Heart right ventricle (tissue), 16 donors: ENCODE results near the gene E2F2. TPM values are rescaled to one million over a fixed set of nuclear protein-coding genes. Genes with fewer than 3 reads are reported as not detected.

Source experiments
- ATAC-seq, 8 donors: fragments of 200-7000 bp; cut with Tn5 transposase; one replicate each; pipeline ENCODE4 v1.9.1; 2020; ENCODE audit warnings: mild to moderate bottlenecking in 8 of 8, moderate library complexity in 8 of 8, moderate number of reproducible peaks in 1 of 8
- DNase-seq, 2 donors: peaks; one replicate each; pipeline ENCODE4 v3.0.0-alpha.2; 2020
- H3K27ac ChIP-seq, 10 donors: fragments of 200-600 bp; sonication (generic) in 2 of 10; one replicate each; pipeline versions ENCODE4 v1.5.0 to v1.8.0; 2020 to 2022; ENCODE audit warnings: mild to moderate bottlenecking in 3 of 10
- H3K27me3 ChIP-seq, 7 donors: fragments of 200-600 bp; one replicate each; pipeline ENCODE4 v1.8.0; 2021 to 2022; ENCODE audit warnings: mild to moderate bottlenecking in 2 of 7
- H3K36me3 ChIP-seq, 9 donors: fragments of 200-600 bp; sonication (generic) in 1 of 9; one replicate each; pipeline versions ENCODE4 v1.5.0 to v1.8.0; 2020 to 2022; ENCODE audit warnings: mild to moderate bottlenecking in 2 of 9
- H3K4me1 ChIP-seq, 9 donors: fragments of 200-600 bp; sonication (generic) in 1 of 9; one replicate each; pipeline versions ENCODE4 v1.5.0 to v1.8.0; 2020 to 2022; ENCODE audit warnings: mild to moderate bottlenecking in 4 of 9
- H3K4me3 ChIP-seq, 10 donors: fragments of 200-600 bp; sonication (generic) in 2 of 10; one replicate each; pipeline versions ENCODE4 v1.5.0 to v1.8.0; 2020 to 2022; ENCODE audit warnings: mild to moderate bottlenecking in 7 of 10, moderate library complexity in 2 of 10
- H3K9me3 ChIP-seq, 11 donors: fragments of 200-600 bp in 10 of 11; sonication (generic) in 2 of 11; one replicate each; pipeline versions ENCODE4 v1.5.0 to v1.8.0; 2013 to 2022; ENCODE audit warnings: mild to moderate bottlenecking in 2 of 11, control low read depth in 1 of 11, moderate library complexity in 1 of 11
- CTCF ChIP-seq, 9 donors: fragments of 200-600 bp; sonication (generic) in 2 of 9; IDR thresholded peaks; one replicate each; pipeline versions ENCODE4 v1.5.0 to v1.8.0; 2021 to 2022; ENCODE audit warnings: antibody characterized with exemption in 9 of 9, mild to moderate bottlenecking in 5 of 9, moderate library complexity in 1 of 9
- WGBS, 2 donors: extraction: QIAGEN DNeasy Blood & Tissue Kit; methylation state at CpG; one replicate each; pipeline ENCODE4 v1.1.7; 2013; ENCODE audit warnings: inconsistent platforms in 1 of 2; 5-methylcytosine and 5-hydroxymethylcytosine counted together
- intact Hi-C, 10 donors: fragments of 100-400 bp; cut with DNase I; formaldehyde crosslinking; loops; one replicate each; pipeline versions ENCODE4 v1.11.1 to v1.14.2; 2022
- polyA plus RNA-seq, 2 donors: library from polyadenylated mRNA; stranded (reverse); fragments of 200-250 nt; gene quantifications; one replicate each; pipeline ENCODE4 v1.2.3, GENCODE V29; 2013
- total RNA-seq, 10 donors: library from RNA; stranded (reverse); fragmentation: NEBNext Ultra II Directional in 3 of 10; extraction: Animal tissue kit (Norgen Biotek cat#: 25700) in 3 of 10; gene quantifications; one replicate each; pipeline versions ENCODE4 v1.2.1 to v1.2.4, GENCODE V29; 2021 to 2023
- donor health status: Arrhythmogenic right ventricular cardiomyopathy.
- donor health status: ischemic (EF 13 %, LVEDD 7.1; RV severe dilation, severe dysfunction).
- donor health status: healthy with polysubstance abuse.
- donor health status: DM: no; HTN: yes; CAD: no.
- donor health status: DM: no; HTN: no; CAD: no.
- donor health status: ischemic (EF 25% LVEDD 6.9; RV normal size, moderate dysfunction).
- donor health status: ischemic (EF 25% LVEDD 5.7; RV mildly dilated, moderate dysfunction).
- donor health status: healthy.
- donor health status: DM: yes; HTN: yes; CAD: no.
- donor health status: Ischemic cardiomyopathy.
- donor health status: ischemic (EF 35%, LVEDD 5.7; RV mildly dilated, moderate dysfunction).
- donor health status: nonischemic (EF 11% LVEDD 7.7; RV severe dilation, severe dysfunction).
- donor health status: DM: yes; HTN: yes; CAD: no.
- donor health status: PGD.
- donor health status: ischemic (EF 29% LVEDD 5.4; RV normal size, mild dysfunction).
- donor health status: nonischemic (EF 23%, LVEDD 6.1; RV moderate dilation, normal function).

Gene E2F2
- total and polyA plus RNA-seq, 12 donors, result 0.04 to 2.3 (median 0.15) TPM; not detected in 2

GRCh38 chr1:23567996-23568607 is 37.1 kb upstream of the E2F2 start:
- H3K36me3 ChIP-seq, result no peaks in the 10 kb centered on the region
- H3K27ac ChIP-seq, result peak overlapping the region; percentile 86 to 99 (median 91)
- H3K4me3 ChIP-seq, result peak overlapping the region; percentile 43 to 74 (median 66)
- peaks cover 0 to 32% (median 0%) of the 10 kb centered on the region in 7 donors for H3K27me3 ChIP-seq
- no peaks in the 10 kb centered on the region for H3K9me3 ChIP-seq
- TF ChIP-seq CTCF (IDR thresholded peaks at IDR 0.05), result peak in 1 of 9 donors; percentile 4
- peaks cover 7 to 44% (median 25%) of the 10 kb centered on the region in 9 donors for H3K4me1 ChIP-seq
- intact Hi-C loops, result no loop called here
- peak; percentile 54 to 57 for DNase-seq
- whole genome bisulfite sequencing, 2 donors, result 1 to 2% methylated on average over 22 to 66 of the region's 66 CpGs
- peak in 7 of 8 donors; percentile 15 to 62 (median 50) for ATAC-seq

GRCh38 chr1:23567629-23567995 is 36.6 kb upstream of the E2F2 start:
- H3K36me3 ChIP-seq, result no peaks in the 10 kb centered on the region
- H3K27me3 ChIP-seq, result peaks cover 0 to 34% (median 0%) of the 10 kb centered on the region in 7 donors
- intact Hi-C loops, result no loop called here
- DNase-seq (no peak), ATAC-seq (peak in 7 of 8 donors; percentile 3 to 32 (median 9))
- peak overlapping the region; percentile 86 to 99 (median 91) for H3K27ac ChIP-seq
- 68 to 69% methylated on average over 15 of the region's 15 CpGs for WGBS, 2 donors
- H3K4me3 ChIP-seq, result peak overlapping the region in 9 of 10 donors; percentile 43 to 74 (median 67)
- no peak for TF ChIP-seq CTCF (IDR thresholded peaks at IDR 0.05)
- H3K4me1 ChIP-seq, result peaks cover 7 to 49% (median 30%) of the 10 kb centered on the region in 9 donors
- H3K9me3 ChIP-seq, result no peaks in the 10 kb centered on the region

- Histone ChIP-seq H3K27ac (peak overlapping the region in 7 of 10 donors; percentile 24 to 99 (median 44)), H3K4me3 (no peak overlapping the region), H3K4me1 (peaks cover 10 to 61% (median 40%) of the 10 kb centered on the region in 9 donors), H3K36me3 (no peaks in the 10 kb centered on the region), H3K9me3 (no peaks in the 10 kb centered on the region), H3K27me3 (peaks cover 0 to 34% (median 0%) of the 10 kb centered on the region in 7 donors)
- intact Hi-C loops, result no loop called here
- DNase-seq (no peak), ATAC-seq (no peak)
- 81 to 82% methylated on average over 6 of the region's 6 CpGs for WGBS, 2 donors
- peak in 3 of 9 donors; percentile 12 to 23 (median 13) for TF ChIP-seq CTCF (IDR thresholded peaks at IDR 0.05)
Measured at GRCh38 chr1:23566304-23566703, 35.3 kb upstream of the E2F2 start.

- Histone ChIP-seq H3K36me3 (no peaks in the 10 kb centered on the region), H3K4me1 (peaks cover 10 to 66% (median 45%) of the 10 kb centered on the region in 9 donors)
Measured at GRCh38 chr1:23565776-23566175, 34.7 kb upstream of the E2F2 start.

More at GRCh38 chr1:23565776-23566175, 34.7 kb upstream of the E2F2 start:
- no peak for TF ChIP-seq CTCF (IDR thresholded peaks at IDR 0.05)
- DNase-seq, result no peak
- Histone ChIP-seq H3K9me3 (no peaks in the 10 kb centered on the region), H3K27ac (peak overlapping the region in 6 of 10 donors; percentile 7 to 99 (median 46)), H3K4me3 (no peak overlapping the region), H3K27me3 (peaks cover 0 to 34% (median 0%) of the 10 kb centered on the region in 7 donors)
- intact Hi-C loops, result no loop called here
- ATAC-seq, result no peak
- 88 to 91% methylated on average over 3 of the region's 3 CpGs for WGBS, 2 donors
